Measurements from ENCODE around the gene GPRC6A.

Gene GPRC6A

GRCh38 chr6:116793224-116793623 lies 35.7 kb downstream of the GPRC6A start:
- DNase-seq (ENCODE audit: low read depth, low spot score) = no peak

GRCh38 chr6:116783852-116784251 lies 45.0 kb downstream of the GPRC6A start:
- DNase-seq (ENCODE audit: low read depth, low spot score) = peak; percentile 8

- peak; percentile 48 for DNase-seq (ENCODE audit: low read depth, low spot score)
Measured at GRCh38 chr6:116779573-116780164, 49.2 kb downstream of the GPRC6A start.

GRCh38 chr6:116773886-116774285 lies 55.0 kb downstream of the GPRC6A start:
- no peak for DNase-seq (ENCODE audit: low read depth, low spot score)

- no peak for DNase-seq (ENCODE audit: low read depth, low spot score)
Measured at GRCh38 chr6:116772450-116772849, 56.4 kb downstream of the GPRC6A start.

- DNase-seq (ENCODE audit: low read depth, low spot score) = no peak
Measured at GRCh38 chr6:116767715-116768114, 61.2 kb downstream of the GPRC6A start.

- DNase-seq (ENCODE audit: low read depth, low spot score) = no peak
Measured at GRCh38 chr6:116766506-116767176, 62.2 kb downstream of the GPRC6A start.

- DNase-seq (ENCODE audit: low read depth, low spot score) = peak; percentile 43
Measured at GRCh38 chr6:116764961-116765841, 63.7 kb downstream of the GPRC6A start, which contains the start of gene FAM162B. TSS of gene FAM162B (minus strand) at chr6:116765719. CDS start at chr6:116765576, 143 bp downstream.

- peak; percentile 30 for DNase-seq (ENCODE audit: low read depth, low spot score)
Measured at GRCh38 chr6:116764629-116764960, 64.3 kb downstream of the GPRC6A start.

GRCh38 chr6:116763906-116764628 lies 64.8 kb downstream of the GPRC6A start:
- no peak for DNase-seq (ENCODE audit: low read depth, low spot score)

- no peak for DNase-seq (ENCODE audit: low read depth, low spot score)
Measured at GRCh38 chr6:116763048-116763447, 65.8 kb downstream of the GPRC6A start.

GRCh38 chr6:116762235-116762634 lies 66.6 kb downstream of the GPRC6A start:
- no peak for DNase-seq (ENCODE audit: low read depth, low spot score)

- DNase-seq (ENCODE audit: low read depth, low spot score) = no peak
Measured at GRCh38 chr6:116761779-116762178, 67.1 kb downstream of the GPRC6A start.

- no peak for DNase-seq (ENCODE audit: low read depth, low spot score)
Measured at GRCh38 chr6:116745176-116745575, 83.7 kb downstream of the GPRC6A start.

Data from astrocyte of the hippocampus (primary cell).